HG03571 (cell line): ENCODE results near the gene UBE4A.

Experiments
- ATAC-seq: cut with Tn5 transposase; IDR thresholded peaks from one replicate; pipeline ENCODE4 v1.9.1; 2021; ENCODE audit not compliant: unreplicated experiment

Gene UBE4A

GRCh38 chr11:118341815-118342489 lies 17.4 kb upstream of the UBE4A start:
- ATAC-seq: no peak

DNA sequence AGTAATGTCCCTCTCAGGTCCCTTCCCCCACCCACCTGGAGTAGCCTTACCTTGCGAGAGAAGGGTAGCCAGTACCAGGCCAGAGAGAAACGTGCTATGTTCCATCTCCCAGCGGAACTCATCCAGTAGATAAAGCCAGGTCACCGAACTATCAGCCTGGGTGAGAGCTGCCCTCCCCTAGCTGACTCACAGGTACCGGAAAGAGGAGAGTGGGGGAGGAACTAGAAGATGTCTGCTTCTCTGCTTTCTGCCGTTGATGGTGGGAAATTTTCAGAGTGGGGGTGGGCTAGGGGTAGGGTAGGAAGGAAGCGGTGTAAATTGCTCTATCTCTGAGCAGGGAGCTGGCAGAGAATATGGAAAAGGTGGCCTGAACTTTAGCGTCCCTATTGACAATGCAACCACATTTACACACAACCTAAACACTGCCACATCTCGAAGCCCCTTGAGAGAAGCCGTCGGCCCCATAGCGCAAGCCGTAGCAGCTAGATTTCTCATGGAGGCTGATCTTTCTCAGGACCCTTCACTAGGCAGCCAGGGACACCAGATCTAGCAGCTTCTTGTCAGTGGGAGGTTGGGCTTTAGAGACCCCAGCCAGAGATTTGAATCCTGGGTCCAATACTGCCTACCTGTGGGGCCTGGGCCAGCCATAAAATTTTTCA lies 16.8 kb upstream of the UBE4A start, which contains the start of gene CD3D:
Gene CD3D (minus strand): TSS at position 203 of the 659 bp plus-strand sequence. CDS start 98 bp downstream, at position 105.
- ATAC-seq: no peak

GRCh38 chr11:118343248-118343647 lies 16.2 kb upstream of the UBE4A start:
- no peak for ATAC-seq

DNA sequence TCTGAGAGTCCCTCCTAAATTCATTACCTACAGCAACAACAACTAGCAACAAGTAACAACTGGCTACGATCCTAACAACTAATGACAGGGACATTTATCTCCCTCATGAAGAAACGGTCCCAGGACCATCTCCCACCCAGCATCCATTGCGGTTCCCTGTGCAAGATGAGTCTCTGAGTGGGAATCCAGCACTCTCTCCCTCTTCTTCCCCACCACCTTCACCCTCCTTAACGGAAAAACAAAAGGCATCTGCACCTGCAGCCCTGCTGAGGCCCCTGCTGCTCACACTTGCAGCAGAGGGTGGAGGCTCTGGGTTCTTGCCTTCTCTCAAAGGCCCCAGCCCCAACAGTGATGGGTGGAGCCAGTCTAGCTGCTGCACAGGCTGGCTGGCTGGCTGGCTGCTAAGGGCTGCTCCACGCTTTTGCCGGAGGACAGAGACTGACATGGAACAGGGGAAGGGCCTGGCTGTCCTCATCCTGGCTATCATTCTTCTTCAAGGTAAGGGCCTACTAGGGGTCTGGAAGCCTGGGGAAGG lies 15.4 kb upstream of the UBE4A start, which contains the start of gene CD3G:
Gene CD3G (plus strand): TSS at position 364 of the 535 bp plus-strand sequence. CDS start 80 bp downstream, at position 444.
- ATAC-seq: no peak

DNA sequence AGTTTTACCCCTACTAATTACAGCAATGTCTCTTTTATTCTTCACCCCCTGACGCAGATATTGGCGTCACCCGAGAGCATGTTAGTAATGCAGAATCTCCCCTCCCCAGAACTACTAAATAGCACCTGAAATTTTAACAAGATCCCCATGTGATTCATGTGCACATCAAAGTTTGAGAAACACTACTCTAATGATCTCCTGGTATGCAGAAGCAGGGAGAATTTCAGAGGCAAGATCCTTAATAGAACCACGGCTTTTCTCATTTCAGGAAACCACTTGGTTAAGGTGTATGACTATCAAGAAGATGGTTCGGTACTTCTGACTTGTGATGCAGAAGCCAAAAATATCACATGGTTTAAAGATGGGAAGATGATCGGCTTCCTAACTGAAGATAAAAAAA lies 9.9 kb upstream of the UBE4A start:
- ATAC-seq: no peak

GRCh38 chr11:118353084-118353710 lies 6.2 kb upstream of the UBE4A start:
- no peak for ATAC-seq

DNA sequence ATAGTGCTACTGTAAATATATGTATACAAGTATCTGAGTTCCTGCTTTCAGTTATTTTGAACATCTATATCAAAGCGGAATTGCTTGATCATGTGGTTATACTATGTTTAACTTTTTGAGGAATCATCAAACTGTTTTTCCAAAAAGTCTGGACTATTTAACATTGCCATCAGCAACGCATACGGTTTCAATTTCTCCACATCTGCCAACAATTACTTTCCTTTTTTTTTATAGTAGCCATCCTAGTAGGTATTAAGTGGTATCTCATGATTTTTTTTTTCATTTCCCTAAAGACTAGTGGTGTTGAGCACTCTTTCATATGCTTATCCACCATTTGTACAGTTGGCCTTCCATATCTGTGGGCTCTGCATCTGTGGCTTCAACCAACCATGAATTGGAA lies 1.3 kb upstream of the UBE4A start:
- no peak for ATAC-seq

DNA sequence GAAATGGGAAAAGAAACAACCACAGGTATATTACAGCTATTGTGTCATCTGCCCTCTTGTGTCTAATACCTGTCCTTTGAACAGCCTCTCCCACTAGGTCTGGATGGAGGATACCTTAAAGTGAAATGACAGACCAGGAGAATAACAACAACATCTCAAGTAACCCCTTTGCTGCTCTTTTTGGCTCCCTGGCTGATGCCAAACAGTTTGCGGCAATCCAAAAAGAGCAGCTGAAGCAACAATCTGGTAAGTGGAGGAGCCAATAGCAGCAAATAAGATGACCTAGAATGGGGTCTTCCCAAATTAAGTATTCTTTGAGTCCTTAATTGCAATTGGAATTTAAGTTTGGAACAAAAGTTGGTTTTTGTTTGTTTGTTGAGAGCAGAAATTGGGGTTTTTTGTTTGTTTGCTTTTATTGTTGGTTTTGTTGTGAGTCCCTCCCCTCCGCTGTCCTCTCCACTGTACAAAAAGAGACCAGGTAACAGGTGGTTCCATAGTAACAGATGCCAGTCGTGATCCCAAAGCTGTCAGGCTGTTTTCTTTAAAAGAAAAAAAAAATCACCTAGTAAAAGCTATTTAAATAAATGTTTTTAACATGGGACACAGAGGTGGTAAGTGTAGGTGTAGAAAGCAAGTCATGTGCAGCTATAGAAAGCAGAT lies 5.7 kb downstream of the UBE4A start:
- ATAC-seq: no peak

DNA sequence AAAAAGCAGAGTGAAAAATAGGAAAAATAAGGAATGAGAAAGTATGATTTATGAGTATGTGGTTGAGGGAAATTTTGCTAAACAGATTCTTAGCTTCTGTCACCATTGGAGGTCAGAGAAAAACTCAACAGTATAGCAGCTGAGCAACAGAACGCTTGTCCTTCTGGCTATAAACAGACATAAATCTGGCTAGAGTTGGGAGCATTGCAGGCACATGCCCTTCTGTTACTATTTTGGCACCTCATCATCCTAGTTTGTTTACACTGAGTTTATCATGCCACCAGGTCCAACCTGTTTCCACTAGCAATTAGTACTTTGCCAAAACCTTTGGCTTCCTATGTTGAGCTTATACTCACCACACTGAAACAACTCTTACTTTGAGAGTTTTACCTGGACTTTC lies 6.9 kb downstream of the UBE4A start:
- ATAC-seq: no peak

GRCh38 chr11:118370774-118371173 lies 11.4 kb downstream of the UBE4A start:
- ATAC-seq: no peak

DNA sequence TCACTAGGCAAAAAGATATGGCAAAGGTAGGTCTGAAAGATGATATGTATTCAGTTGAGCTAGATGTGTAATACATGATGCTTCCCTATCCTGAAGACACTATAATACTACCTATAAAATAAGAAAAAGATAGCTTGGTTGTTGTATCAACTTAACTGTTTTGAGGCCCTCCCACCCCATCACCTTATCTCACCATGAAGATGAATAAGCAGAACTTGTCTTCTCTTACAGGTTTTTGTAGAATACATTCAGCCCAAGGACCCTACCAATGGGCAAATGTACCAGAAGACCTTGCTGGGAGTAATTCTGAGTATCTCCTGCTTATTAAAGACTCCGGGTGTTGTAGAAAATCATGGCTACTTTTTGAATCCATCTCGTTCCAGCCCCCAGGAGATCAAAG lies 13.9 kb downstream of the UBE4A start:
- ATAC-seq: no peak

DNA sequence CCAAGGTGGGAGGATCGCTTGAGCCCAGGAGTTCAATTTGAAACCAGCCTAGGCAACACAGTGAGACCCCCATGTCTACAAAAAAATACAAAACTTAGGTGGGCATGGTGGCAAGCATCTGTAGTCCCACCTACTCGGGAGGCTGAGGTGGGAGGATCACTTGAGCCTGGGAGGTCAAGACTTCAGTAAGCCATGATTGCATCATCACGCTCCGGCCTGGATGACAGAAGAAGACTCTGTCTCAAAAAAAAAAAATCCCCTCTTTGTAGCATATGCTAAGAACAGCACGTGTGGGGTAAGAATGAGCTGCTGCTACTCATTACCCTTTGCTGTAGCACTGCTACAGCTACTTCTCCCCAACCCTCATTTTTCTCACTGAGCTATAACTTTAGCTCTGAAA lies 14.5 kb downstream of the UBE4A start:
- no peak for ATAC-seq

DNA sequence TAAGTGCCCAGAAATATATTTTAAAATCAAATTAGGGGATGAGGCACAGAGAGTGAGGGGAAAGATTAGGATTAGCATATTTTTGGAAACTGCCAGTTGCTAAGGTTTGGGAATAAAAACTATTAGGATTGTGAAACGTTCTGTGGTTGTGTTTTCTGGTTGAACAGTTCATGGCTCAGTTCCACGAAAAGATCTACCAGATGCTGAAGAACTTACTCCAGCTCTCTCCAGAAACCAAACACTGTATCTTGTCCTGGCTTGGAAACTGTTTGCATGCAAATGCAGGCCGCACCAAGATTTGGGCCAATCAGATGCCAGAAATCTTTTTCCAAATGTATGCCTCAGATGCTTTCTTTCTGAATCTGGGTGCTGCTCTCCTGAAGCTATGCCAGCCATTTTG lies 15.3 kb downstream of the UBE4A start:
- no peak for ATAC-seq

DNA sequence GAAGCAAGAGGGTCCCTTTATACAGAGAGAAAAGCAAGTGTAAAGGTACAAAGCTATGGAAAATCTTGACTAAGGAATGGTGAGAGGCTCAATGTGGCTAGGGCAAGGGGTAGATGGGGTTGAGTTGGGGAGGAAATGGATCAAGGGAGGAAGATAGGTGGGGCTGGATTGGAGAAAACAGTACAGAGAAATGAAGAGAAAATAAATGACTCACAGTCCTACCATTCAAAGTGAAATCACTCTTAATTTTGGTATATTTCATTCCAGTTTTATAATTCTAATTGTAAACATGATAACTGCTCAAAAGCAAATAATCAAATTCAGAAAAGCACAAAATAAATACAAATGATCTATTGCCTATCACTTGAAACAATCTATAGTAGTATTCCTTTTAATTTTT lies 16.6 kb downstream of the UBE4A start:
- no peak for ATAC-seq

DNA sequence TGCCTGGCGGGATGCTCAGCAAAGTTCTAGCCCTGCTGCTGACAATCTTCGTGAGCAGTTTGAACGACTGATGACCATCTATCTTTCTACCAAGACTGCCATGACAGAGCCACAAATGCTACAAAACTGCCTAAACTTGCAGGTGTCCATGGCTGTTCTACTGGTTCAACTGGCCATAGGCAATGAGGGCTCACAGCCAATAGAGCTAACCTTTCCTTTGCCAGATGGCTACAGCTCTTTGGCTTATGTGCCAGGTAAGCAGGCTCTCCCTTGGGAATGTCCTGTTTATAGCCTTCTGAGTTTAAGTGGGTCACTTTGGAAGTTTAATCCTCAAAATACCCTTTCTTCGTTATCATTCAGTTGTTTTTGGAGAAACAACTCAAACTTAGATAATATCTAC lies 20.1 kb downstream of the UBE4A start:
- ATAC-seq: no peak

DNA sequence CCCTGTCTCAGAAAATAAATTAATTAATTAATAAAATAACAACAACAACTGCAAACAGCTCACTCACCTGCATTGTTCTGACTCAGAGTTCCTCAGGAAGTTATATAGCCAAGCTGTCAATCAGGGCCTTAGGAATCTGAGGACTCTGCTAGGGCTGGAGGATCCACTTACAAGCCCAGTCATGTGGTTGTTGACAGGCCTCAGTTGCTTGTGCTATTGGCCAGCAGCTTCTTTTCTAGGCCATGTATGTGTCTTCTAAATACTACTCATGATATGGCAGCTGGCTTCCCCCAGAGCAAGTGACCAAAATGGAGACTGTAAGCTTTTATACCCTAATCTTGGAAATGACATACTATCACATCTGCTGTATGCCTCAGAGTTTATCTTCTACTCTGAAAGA lies 21.2 kb downstream of the UBE4A start:
- ATAC-seq: no peak

- ATAC-seq: no peak
Observed at GRCh38 chr11:118382954-118383353, 23.6 kb downstream of the UBE4A start.

- ATAC-seq: no peak
Observed at GRCh38 chr11:118383657-118384056, 24.3 kb downstream of the UBE4A start.

- ATAC-seq: no peak
Observed at GRCh38 chr11:118396097-118396501, 36.7 kb downstream of the UBE4A start.

GRCh38 chr11:118397448-118397847 lies 38.0 kb downstream of the UBE4A start:
- no peak for ATAC-seq

DNA sequence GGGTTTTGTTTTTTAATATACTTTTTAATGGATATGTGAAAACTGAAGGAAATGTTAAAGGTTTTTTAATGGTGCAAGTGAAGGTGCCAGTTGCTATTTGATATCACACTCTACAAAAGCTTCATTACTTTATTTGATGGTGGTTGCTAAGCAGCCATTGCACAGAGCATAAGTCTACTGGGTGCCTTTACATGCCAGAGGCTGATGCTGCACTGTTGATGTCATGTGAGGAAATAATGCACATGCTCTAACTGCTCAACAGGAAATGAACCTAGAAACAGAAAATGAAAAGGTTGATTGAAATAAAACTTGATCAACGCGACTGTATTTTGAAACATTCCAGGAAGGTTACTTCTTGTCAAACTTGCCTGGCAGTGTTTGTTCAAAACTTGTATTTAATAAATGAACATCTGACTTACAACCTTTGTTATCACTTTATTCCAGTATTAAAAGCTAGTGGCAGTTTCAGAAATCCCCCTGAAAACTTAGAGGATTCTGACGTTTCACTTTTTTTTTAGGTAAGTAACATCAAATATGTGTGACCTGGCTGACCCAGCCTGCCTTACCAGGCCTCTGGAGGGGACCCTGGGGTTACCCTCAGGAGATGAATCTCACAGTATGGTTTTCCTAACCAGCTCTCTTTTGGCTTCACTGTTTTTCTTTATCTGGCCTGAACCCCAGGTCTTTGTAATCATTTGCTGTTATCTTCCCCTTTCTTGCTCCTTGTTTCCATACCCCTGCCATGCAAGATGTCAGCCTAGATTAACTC lies 39.6 kb downstream of the UBE4A start:
- no peak for ATAC-seq
